Measurements from ENCODE around the gene CLCN1. TPM values are rescaled to one million over a fixed set of nuclear protein-coding genes. Genes with fewer than 3 reads are reported as not detected.

Gene CLCN1
- total RNA-seq, 1 experiment from 2014 or later: not detected

DNA sequence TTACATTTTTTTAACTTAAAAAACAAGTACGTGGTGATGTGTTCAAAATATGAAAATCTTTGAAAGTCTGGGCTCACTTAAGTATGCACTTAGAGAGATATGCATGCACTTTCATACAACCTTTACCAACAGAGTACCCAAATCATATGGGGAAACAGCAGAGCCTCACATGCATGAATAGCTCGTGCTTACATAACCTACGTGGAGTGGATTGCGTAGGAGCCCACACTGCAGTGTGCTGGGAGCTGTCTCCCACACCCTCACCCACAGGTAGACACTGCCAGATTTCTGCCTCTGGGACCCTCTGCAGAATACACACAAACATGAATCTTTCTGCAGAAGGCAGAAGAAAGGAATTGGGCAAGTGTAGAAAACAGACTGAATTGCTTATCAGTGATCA is 581 bp downstream of the CLCN1 start:
- H3K27me3 Mint-ChIP-seq (ENCODE audit: insufficient read depth, unreplicated experiment): no peaks in the 10 kb centered on the region
- H3K4me3 Mint-ChIP-seq (ENCODE audit: unreplicated experiment): no peak overlapping the region
- DNase-seq (ENCODE audit: unreplicated experiment): no peak
- intact Hi-C loops (cut with micrococcal nuclease): no loop called here
- H3K9me3 Mint-ChIP-seq (ENCODE audit: unreplicated experiment): no peaks in the 10 kb centered on the region
- TF ChIP-seq, protein P1, sequence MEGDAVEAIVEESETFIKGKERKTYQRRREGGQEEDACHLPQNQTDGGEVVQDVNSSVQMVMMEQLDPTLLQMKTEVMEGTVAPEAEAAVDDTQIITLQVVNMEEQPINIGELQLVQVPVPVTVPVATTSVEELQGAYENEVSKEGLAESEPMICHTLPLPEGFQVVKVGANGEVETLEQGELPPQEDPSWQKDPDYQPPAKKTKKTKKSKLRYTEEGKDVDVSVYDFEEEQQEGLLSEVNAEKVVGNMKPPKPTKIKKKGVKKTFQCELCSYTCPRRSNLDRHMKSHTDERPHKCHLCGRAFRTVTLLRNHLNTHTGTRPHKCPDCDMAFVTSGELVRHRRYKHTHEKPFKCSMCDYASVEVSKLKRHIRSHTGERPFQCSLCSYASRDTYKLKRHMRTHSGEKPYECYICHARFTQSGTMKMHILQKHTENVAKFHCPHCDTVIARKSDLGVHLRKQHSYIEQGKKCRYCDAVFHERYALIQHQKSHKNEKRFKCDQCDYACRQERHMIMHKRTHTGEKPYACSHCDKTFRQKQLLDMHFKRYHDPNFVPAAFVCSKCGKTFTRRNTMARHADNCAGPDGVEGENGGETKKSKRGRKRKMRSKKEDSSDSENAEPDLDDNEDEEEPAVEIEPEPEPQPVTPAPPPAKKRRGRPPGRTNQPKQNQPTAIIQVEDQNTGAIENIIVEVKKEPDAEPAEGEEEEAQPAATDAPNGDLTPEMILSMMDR (IDR thresholded peaks at IDR 0.05; ENCODE audit: unreplicated experiment): no peak
- ChIA-PET CTCF (interaction anchor here (1.2 to 1.9 kb wide), 3 partner anchors 11 to 76 kb away, joined by 3 to 8 read pairs (median 4); no protein-coding TSS in a partner anchor), POLR2A (no interaction called here)
- H3K36me3 Mint-ChIP-seq (ENCODE audit: insufficient read depth, unreplicated experiment): peaks cover 2% of the 10 kb centered on the region
- H3K4me1 Mint-ChIP-seq (ENCODE audit: insufficient read depth, unreplicated experiment): peaks cover 23% of the 10 kb centered on the region
- no peak overlapping the region for H3K27ac Mint-ChIP-seq (ENCODE audit: low read depth, unreplicated experiment)
- no TSS peak for BruUV-seq (replicated peaks)

DNA sequence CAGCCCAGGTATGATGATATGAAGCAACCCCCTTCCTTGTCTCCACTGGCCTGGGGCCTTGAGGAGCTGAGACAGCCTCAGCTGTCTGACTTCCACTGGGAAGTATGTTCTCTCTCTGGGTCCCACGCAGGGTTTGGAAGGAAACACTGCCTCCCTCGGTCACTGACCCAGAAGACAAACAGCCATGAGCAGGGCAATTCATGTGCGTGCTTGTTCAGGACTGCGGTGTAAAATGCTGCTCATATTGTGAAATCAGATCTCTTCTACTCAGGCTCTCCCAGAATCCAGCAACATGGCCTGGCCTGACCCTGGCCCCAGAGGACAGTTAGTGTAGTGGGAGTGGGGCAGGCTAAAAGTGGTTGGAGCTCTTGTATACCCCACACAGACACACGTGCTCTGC is 2.8 kb downstream of the CLCN1 start:
- H3K27me3 Mint-ChIP-seq (ENCODE audit: insufficient read depth, unreplicated experiment): no peaks in the 10 kb centered on the region
- no TSS peak for BruUV-seq (replicated peaks)
- POLR2A ChIA-PET: interaction anchor here (0.6 to 1.4 kb wide), 5 partner anchors 12 to 61 kb away, joined by 3 to 7 read pairs (median 4); partner anchors contain the start of gene CASP2
- DNase-seq (ENCODE audit: unreplicated experiment): peak; percentile 82
- peaks cover 5% of the 10 kb centered on the region for H3K36me3 Mint-ChIP-seq (ENCODE audit: insufficient read depth, unreplicated experiment)
- intact Hi-C loops (cut with micrococcal nuclease): loop anchor here (1.0 kb wide), 1 partner anchor 7 kb away; no protein-coding TSS in a partner anchor
- peaks cover 26% of the 10 kb centered on the region for H3K4me1 Mint-ChIP-seq (ENCODE audit: insufficient read depth, unreplicated experiment)
- H3K27ac Mint-ChIP-seq (ENCODE audit: low read depth, unreplicated experiment): peak overlapping the region; percentile 91
- CTCF ChIA-PET: interaction anchor here (0.6 to 3.1 kb wide), 10 partner anchors 9 to 80 kb away, joined by 3 to 13 read pairs (median 4); partner anchors contain the start of gene GSTK1
- H3K9me3 Mint-ChIP-seq (ENCODE audit: unreplicated experiment): no peaks in the 10 kb centered on the region
- TF ChIP-seq, protein P1 (IDR thresholded peaks at IDR 0.05; ENCODE audit: unreplicated experiment): no peak
- peak overlapping the region; percentile 25 for H3K4me3 Mint-ChIP-seq (ENCODE audit: unreplicated experiment)

DNA sequence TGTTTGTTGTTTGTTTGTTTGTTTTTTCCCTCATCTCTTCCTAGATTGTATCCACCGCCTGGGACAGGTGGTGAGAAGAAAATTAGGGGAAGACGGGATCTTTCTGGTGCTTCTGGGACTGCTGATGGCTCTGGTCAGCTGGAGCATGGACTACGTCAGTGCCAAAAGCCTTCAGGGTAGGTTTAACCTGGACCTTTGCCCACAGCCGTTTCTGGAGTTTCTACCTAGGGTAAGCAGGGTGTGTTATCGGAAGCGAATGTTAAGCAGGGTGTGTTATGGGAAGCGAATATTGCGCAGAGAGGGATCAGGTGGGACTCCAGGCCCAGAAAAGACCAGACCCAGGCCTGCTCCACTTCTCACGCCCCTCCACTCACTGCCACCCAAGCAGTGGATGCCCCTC is 4.7 kb downstream of the CLCN1 start:
- ChIA-PET CTCF (interaction anchor here (0.6 to 1.2 kb wide), 6 partner anchors 11 to 318 kb away, joined by 3 to 4 read pairs (median 3); no protein-coding TSS in a partner anchor), POLR2A (interaction anchor here (0.7 to 2.9 kb wide), 3 partner anchors 10 to 59 kb away, joined by 3 to 8 read pairs (median 3); no protein-coding TSS in a partner anchor)
- DNase-seq (ENCODE audit: unreplicated experiment): peak; percentile 82
- no peaks in the 10 kb centered on the region for H3K27me3 Mint-ChIP-seq (ENCODE audit: insufficient read depth, unreplicated experiment)
- H3K4me3 Mint-ChIP-seq (ENCODE audit: unreplicated experiment): no peak overlapping the region
- peaks cover 5% of the 10 kb centered on the region for H3K36me3 Mint-ChIP-seq (ENCODE audit: insufficient read depth, unreplicated experiment)
- H3K27ac Mint-ChIP-seq (ENCODE audit: low read depth, unreplicated experiment): no peak overlapping the region
- intact Hi-C loops (cut with micrococcal nuclease): loop anchor here (2.0 kb wide), 3 partner anchors 60 to 96 kb away; partner anchors contain the start of genes EPHA1 and ZYX
- peaks cover 26% of the 10 kb centered on the region for H3K4me1 Mint-ChIP-seq (ENCODE audit: insufficient read depth, unreplicated experiment)
- TF ChIP-seq, protein P1 (IDR thresholded peaks at IDR 0.05; ENCODE audit: unreplicated experiment): no peak
- no TSS peak for BruUV-seq (replicated peaks)
- no peaks in the 10 kb centered on the region for H3K9me3 Mint-ChIP-seq (ENCODE audit: unreplicated experiment)

DNA sequence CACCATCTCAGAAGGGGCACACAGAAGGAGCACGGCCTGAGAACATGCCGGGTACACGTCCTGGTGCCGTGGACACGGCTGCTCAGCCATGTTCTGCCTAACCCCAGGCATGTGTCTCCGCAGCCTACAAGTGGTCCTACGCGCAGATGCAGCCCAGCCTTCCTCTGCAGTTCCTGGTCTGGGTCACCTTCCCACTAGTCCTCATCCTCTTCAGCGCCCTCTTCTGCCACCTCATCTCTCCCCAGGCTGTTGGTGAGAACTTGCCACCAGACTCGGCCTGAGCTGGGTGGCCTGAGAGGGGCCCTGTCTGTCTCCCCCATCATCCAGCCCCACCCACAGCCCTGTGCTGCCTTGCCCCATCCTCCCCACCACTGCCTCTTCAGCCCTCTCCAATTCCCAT is 5.3 kb downstream of the CLCN1 start:
- CTCF ChIA-PET: interaction anchor here (0.7 to 1.5 kb wide), 4 partner anchors 10 to 319 kb away, joined by 3 to 4 read pairs (median 4); no protein-coding TSS in a partner anchor
- Mint-ChIP-seq H3K36me3 (ENCODE audit: insufficient read depth, unreplicated experiment) (peaks cover 5% of the 10 kb centered on the region), H3K4me3 (ENCODE audit: unreplicated experiment) (no peak overlapping the region), H3K27ac (ENCODE audit: low read depth, unreplicated experiment) (no peak overlapping the region), H3K4me1 (ENCODE audit: insufficient read depth, unreplicated experiment) (peaks cover 26% of the 10 kb centered on the region), H3K9me3 (ENCODE audit: unreplicated experiment) (no peaks in the 10 kb centered on the region), H3K27me3 (ENCODE audit: insufficient read depth, unreplicated experiment) (no peaks in the 10 kb centered on the region)
- intact Hi-C loops (cut with micrococcal nuclease): loop anchor here (2.0 kb wide), 3 partner anchors 60 to 96 kb away; partner anchors contain the start of genes EPHA1 and ZYX
- POLR2A ChIA-PET: interaction anchor here (2.9 kb wide), 1 partner anchor 9 kb away, joined by 8 read pairs; no protein-coding TSS in a partner anchor
- DNase-seq (ENCODE audit: unreplicated experiment): no peak
- no TSS peak for BruUV-seq (replicated peaks)
- TF ChIP-seq, protein P1 (IDR thresholded peaks at IDR 0.05; ENCODE audit: unreplicated experiment): no peak

Measured in MCF 10A (cell line).